GM12873 (cell line): ENCODE data around the gene ANKS3.

Experiments
- TF ChIP-seq, protein P1 (sequence below): IDR thresholded peaks from 2 replicates; pipeline ENCODE4 v1.5.1; 2012; ENCODE audit warnings: low read depth, mild to moderate bottlenecking, moderate library complexity, low read length, control low read depth; ENCODE audit not compliant: insufficient read depth; ENCODE audit errors: missing control alignments

Gene ANKS3

DNA sequence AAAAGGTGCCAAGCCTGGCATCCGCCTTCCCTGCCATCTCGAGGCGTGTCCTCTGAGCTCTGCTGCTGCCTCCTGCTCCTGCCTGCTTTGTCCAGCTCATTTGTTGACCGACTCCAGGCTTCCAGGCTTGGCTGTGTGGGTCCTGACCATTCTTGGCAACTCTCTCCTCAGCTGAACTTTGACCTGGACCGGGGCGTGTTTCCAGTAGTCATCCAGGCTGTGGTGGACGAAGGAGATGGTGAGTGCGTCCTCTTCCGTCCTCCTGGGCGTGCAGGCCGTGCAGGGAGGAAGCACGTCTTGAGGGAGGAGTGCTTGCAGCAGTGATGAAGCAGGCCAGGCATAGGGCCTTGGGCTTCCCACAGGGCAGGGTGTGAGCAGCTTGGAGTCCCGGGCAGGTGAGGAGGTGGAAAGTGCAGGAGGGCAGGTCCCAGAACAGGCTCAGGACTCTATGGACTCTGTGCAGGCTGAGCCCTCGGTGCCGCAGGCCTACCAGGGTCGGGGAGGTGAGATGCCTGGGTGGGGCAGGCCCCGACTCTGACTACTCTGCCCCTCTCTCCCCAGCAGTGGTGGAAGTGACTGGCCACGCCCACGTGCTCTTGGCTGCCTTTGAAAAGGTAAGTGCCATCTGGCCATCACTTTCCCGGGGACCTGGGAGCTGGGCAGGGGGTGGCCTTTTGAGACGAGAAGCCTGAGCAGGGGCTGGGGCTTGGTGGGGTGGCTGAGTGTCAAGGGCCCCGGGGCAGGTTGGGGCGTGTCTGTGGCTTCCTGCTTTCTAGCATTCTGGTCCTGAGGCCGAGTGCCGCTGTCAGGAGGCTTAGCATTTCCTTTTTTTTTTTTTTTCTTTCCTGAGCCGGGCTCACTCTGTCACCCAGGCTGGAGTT is 69.3 kb downstream of the ANKS3 start:
- TF ChIP-seq, protein P1, sequence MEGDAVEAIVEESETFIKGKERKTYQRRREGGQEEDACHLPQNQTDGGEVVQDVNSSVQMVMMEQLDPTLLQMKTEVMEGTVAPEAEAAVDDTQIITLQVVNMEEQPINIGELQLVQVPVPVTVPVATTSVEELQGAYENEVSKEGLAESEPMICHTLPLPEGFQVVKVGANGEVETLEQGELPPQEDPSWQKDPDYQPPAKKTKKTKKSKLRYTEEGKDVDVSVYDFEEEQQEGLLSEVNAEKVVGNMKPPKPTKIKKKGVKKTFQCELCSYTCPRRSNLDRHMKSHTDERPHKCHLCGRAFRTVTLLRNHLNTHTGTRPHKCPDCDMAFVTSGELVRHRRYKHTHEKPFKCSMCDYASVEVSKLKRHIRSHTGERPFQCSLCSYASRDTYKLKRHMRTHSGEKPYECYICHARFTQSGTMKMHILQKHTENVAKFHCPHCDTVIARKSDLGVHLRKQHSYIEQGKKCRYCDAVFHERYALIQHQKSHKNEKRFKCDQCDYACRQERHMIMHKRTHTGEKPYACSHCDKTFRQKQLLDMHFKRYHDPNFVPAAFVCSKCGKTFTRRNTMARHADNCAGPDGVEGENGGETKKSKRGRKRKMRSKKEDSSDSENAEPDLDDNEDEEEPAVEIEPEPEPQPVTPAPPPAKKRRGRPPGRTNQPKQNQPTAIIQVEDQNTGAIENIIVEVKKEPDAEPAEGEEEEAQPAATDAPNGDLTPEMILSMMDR: no peak

DNA sequence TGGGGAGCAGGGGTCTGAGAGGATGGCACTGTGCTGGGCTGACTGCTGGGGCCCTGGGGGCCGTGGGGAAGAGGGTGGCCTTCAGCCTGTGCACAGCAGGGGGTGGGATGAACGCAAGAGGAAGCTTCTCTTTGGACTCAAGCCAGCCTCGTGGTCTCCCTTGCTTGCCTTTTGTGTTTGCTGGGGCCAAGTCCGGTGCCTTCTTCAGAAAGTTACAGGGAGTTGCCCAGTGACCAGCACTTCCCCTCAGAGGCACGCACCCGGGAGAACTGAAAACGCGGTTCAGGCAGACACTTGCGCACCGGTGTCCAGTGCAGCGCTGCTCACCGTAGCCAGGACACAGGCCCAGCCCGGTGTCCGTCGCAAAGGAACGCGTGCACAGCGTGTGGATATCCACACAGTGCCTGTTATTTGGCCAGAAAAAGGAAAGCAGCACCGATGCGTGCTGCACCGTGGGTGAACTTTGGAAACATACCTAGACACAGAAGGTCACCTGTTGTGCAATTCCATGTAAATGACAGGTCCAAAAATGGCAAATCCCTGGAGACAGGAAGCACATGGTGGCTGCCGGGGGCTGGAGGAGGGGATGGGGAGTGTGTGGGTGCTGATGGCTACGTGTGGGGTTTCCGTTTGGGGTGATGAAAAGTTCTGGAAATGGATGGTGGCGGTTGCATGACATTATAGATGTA is 70.2 kb downstream of the ANKS3 start:
- TF ChIP-seq, protein P1: no peak

DNA sequence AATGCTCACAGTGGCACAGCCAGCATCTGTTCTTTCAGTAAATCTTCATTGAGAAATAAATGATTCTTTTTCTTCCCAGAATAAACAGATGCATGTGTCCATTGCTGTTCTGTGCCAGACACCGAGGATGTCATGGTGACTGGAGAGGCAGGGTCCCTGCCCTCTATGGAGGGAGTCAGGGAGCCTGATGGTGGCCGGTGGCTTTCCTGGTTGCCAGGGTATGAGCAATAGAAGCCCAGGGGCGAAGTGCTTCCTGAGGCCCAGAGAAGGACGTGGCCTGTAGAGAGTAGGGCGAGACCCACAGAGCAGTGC is 70.7 kb downstream of the ANKS3 start:
- TF ChIP-seq, protein P1: no peak

- TF ChIP-seq, protein P1: no peak
These were observed 72.4 kb downstream of the ANKS3 start for GRCh38 chr16:4661661-4662060.

DNA sequence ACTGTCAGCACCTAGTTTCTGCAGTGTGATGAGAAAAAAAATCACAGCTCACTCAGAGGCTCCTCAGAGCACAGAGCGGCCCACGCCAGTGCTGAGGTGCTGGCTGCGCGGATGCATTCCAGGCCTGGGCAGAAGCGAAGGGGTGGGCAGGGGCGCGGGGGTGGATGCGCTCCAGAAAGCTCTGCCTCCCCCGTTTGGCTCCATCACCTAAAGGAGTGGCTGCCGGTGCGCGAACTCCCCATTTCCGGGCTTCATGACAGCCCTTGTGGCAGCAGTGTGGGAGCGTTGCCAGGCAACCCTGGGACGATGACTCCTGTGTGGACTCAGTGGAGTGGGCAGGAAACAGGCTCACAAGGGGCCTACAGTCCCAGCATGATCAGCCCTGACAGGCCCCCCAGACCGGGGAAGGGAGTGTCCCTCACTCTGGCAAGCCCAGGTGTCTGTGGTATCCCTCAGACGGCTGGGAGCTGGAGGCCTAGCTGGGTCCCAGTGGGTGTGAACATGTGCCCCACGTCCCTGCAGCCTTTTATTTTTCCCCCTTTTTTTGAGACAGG is 73.5 kb downstream of the ANKS3 start:
- TF ChIP-seq, protein P1: no peak

DNA sequence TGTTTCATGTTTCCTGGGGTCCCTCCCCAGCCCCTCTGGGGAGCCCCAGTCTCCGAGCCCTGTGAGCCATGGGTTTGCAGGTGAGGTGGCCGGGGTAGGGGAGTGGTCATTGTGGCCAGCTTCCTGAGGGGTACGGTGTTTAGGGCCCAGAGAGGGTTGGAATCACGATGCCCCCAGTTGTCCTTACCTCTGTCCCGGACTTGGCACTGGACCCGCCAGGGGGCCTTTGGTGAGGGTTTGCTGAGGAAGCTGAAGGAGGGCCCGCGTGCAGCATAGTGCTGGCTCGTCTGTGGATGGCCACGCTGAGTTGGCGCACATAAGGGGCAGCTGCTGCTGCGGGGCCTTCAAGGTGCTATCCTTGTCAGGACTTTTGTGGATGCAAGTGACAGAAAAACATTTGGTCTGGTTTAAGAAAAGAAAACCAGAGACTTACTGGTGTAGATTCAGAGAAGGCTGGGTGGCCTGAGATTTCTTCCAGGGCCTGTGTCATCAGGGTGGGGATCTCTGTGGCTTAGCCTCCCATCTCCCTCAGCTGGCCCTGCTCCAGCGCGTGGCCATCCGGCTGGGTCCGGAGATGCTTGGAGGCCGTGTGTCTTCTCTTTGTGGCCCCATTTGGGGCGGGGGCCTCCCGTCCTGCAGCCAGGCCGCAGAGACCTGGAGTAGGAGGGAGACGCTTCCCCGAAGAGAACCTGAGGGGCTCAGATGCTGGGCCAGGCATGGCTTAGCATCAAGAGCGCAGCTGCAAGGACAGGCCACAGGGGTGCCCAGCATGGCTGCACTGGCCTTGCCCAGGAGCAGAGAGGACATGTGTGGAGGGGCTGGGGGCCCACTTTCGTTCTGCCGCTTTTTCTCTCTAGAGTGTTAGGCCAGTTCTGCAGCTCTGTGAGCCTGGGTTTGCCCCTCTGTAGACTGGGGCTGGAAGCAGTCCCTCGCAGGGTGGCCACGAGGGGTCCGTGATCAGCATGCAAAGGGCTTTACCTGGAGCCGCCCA is 74.4 kb downstream of the ANKS3 start:
- TF ChIP-seq, protein P1: no peak
